Heart right ventricle (tissue), 16 donors: Measurements from ENCODE around the gene CABLES2. TPM values are rescaled to one million over a fixed set of nuclear protein-coding genes. Genes with fewer than 3 reads are reported as not detected.

Experiments used
- ATAC-seq, 8 donors: fragments of 200-7000 bp; cut with Tn5 transposase; one replicate each; pipeline ENCODE4 v1.9.1; 2020; ENCODE audit warnings: mild to moderate bottlenecking in 8 of 8, moderate library complexity in 8 of 8, moderate number of reproducible peaks in 1 of 8
- DNase-seq, 2 donors: peaks; one replicate each; pipeline ENCODE4 v3.0.0-alpha.2; 2020
- H3K27ac ChIP-seq, 10 donors: fragments of 200-600 bp; sonication (generic) in 2 of 10; one replicate each; pipeline versions ENCODE4 v1.5.0 to v1.8.0; 2020 to 2022; ENCODE audit warnings: mild to moderate bottlenecking in 3 of 10
- H3K27me3 ChIP-seq, 7 donors: fragments of 200-600 bp; one replicate each; pipeline ENCODE4 v1.8.0; 2021 to 2022; ENCODE audit warnings: mild to moderate bottlenecking in 2 of 7
- H3K36me3 ChIP-seq, 9 donors: fragments of 200-600 bp; sonication (generic) in 1 of 9; one replicate each; pipeline versions ENCODE4 v1.5.0 to v1.8.0; 2020 to 2022; ENCODE audit warnings: mild to moderate bottlenecking in 2 of 9
- H3K4me1 ChIP-seq, 9 donors: fragments of 200-600 bp; sonication (generic) in 1 of 9; one replicate each; pipeline versions ENCODE4 v1.5.0 to v1.8.0; 2020 to 2022; ENCODE audit warnings: mild to moderate bottlenecking in 4 of 9
- H3K4me3 ChIP-seq, 10 donors: fragments of 200-600 bp; sonication (generic) in 2 of 10; one replicate each; pipeline versions ENCODE4 v1.5.0 to v1.8.0; 2020 to 2022; ENCODE audit warnings: mild to moderate bottlenecking in 7 of 10, moderate library complexity in 2 of 10
- H3K9me3 ChIP-seq, 11 donors: fragments of 200-600 bp in 10 of 11; sonication (generic) in 2 of 11; one replicate each; pipeline versions ENCODE4 v1.5.0 to v1.8.0; 2013 to 2022; ENCODE audit warnings: mild to moderate bottlenecking in 2 of 11, control low read depth in 1 of 11, moderate library complexity in 1 of 11
- CTCF ChIP-seq, 9 donors: fragments of 200-600 bp; sonication (generic) in 2 of 9; IDR thresholded peaks; one replicate each; pipeline versions ENCODE4 v1.5.0 to v1.8.0; 2021 to 2022; ENCODE audit warnings: antibody characterized with exemption in 9 of 9, mild to moderate bottlenecking in 5 of 9, moderate library complexity in 1 of 9
- WGBS, 2 donors: extraction: QIAGEN DNeasy Blood & Tissue Kit; methylation state at CpG; one replicate each; pipeline ENCODE4 v1.1.7; 2013; ENCODE audit warnings: inconsistent platforms in 1 of 2; 5-methylcytosine and 5-hydroxymethylcytosine counted together
- intact Hi-C, 10 donors: fragments of 100-400 bp; cut with DNase I; formaldehyde crosslinking; loops; one replicate each; pipeline versions ENCODE4 v1.11.1 to v1.14.2; 2022
- polyA plus RNA-seq, 2 donors: library from polyadenylated mRNA; stranded (reverse); fragments of 200-250 nt; gene quantifications; one replicate each; pipeline ENCODE4 v1.2.3, GENCODE V29; 2013
- total RNA-seq, 10 donors: library from RNA; stranded (reverse); fragmentation: NEBNext Ultra II Directional in 3 of 10; extraction: Animal tissue kit (Norgen Biotek cat#: 25700) in 3 of 10; gene quantifications; one replicate each; pipeline versions ENCODE4 v1.2.1 to v1.2.4, GENCODE V29; 2021 to 2023
- donor health status: Arrhythmogenic right ventricular cardiomyopathy.
- donor health status: ischemic (EF 13 %, LVEDD 7.1; RV severe dilation, severe dysfunction).
- donor health status: healthy with polysubstance abuse.
- donor health status: DM: no; HTN: yes; CAD: no.
- donor health status: DM: no; HTN: no; CAD: no.
- donor health status: ischemic (EF 25% LVEDD 6.9; RV normal size, moderate dysfunction).
- donor health status: ischemic (EF 25% LVEDD 5.7; RV mildly dilated, moderate dysfunction).
- donor health status: healthy.
- donor health status: DM: yes; HTN: yes; CAD: no.
- donor health status: Ischemic cardiomyopathy.
- donor health status: ischemic (EF 35%, LVEDD 5.7; RV mildly dilated, moderate dysfunction).
- donor health status: nonischemic (EF 11% LVEDD 7.7; RV severe dilation, severe dysfunction).
- donor health status: DM: yes; HTN: yes; CAD: no.
- donor health status: PGD.
- donor health status: ischemic (EF 29% LVEDD 5.4; RV normal size, mild dysfunction).
- donor health status: nonischemic (EF 23%, LVEDD 6.1; RV moderate dilation, normal function).

The CABLES2 gene
- total and polyA plus RNA-seq, 12 donors, result 2.9 to 11.9 (median 7.8) TPM

- Histone ChIP-seq H3K4me1 (peaks cover 79 to 97% (median 92%) of the 10 kb centered on the region in 9 donors), H3K27me3 (peaks cover 0 to 13% (median 0%) of the 10 kb centered on the region in 7 donors), H3K4me3 (peak overlapping the region in 3 of 10 donors; percentile 3 to 43 (median 42)), H3K27ac (peak overlapping the region; percentile 77 to 98 (median 93)), H3K9me3 (no peaks in the 10 kb centered on the region), H3K36me3 (peaks cover 0 to 9% (median 0%) of the 10 kb centered on the region in 9 donors)
- DNase-seq (peak; percentile 65 to 73), ATAC-seq (peak; percentile 2 to 60 (median 18))
- no peak for TF ChIP-seq CTCF (IDR thresholded peaks at IDR 0.05)
- intact Hi-C loops, result no loop called here
- WGBS, 2 donors, result 51% methylated on average over 25 of the region's 25 CpGs
These were observed 47.5 kb downstream of the CABLES2 start for GRCh38 chr20:62359491-62360121.

GRCh38 chr20:62359043-62359490 is 48.0 kb downstream of the CABLES2 start:
- peaks cover 0 to 12% (median 0%) of the 10 kb centered on the region in 7 donors for H3K27me3 ChIP-seq
- ATAC-seq (peak in 1 of 8 donors; percentile 0), DNase-seq (peak in 1 of 2 donors; percentile 27)
- peak overlapping the region in 3 of 10 donors; percentile 3 to 43 (median 42) for H3K4me3 ChIP-seq
- peak overlapping the region; percentile 77 to 98 (median 93) for H3K27ac ChIP-seq
- no peak for TF ChIP-seq CTCF (IDR thresholded peaks at IDR 0.05)
- peaks cover 0 to 9% (median 0%) of the 10 kb centered on the region in 9 donors for H3K36me3 ChIP-seq
- H3K9me3 ChIP-seq, result no peaks in the 10 kb centered on the region
- peaks cover 80 to 97% (median 91%) of the 10 kb centered on the region in 9 donors for H3K4me1 ChIP-seq
- intact Hi-C loops, result no loop called here
- WGBS, 2 donors, result 53 to 56% methylated on average over 16 of the region's 16 CpGs

DNA sequence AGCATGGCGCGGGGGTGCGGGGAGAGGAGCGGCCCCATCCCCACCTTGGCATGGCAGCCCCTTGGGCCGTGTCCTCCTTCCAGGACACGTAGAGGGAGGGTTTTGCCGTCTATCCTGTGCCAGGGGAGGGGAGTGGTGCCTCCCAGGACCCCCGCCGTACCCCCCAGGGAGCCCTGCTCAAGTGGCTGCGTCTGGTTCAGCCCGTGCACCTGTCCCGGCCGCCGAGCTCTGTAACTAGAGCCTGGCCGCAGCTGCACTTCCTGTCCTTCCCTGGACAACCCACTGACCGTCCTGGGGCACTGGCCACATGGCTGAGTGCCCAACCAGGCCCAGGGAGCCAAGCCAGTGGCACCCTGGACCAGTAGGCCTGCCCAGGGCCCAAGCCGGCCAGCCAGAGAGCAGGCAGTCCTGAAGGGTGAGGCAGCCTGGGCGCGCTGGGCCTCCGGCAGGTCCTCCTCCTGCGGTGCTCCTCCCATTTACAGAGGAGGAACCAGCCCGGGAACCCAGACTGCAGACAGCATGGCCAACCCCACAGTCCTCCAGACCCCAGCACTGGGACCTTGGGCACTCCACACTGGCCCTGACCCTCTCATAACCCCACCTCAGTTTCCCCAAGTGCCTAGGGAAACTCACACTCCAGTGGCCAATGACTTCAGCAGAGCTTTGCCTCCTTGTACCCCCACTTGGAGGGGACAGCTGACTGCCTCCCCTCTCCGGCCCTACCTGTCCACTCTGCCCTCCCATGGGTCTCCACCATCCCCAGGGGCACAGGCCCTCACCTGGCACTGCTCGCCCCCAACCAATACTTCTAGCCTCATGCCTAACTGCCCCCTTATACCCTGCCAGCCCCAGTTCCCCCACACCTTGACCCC is 48.7 kb downstream of the CABLES2 start:
- intact Hi-C loops, result no loop called here
- H3K4me3 ChIP-seq, result peak overlapping the region in 7 of 10 donors; percentile 18 to 44 (median 42)
- ATAC-seq, result peak in 7 of 8 donors; percentile 0 to 8 (median 1)
- TF ChIP-seq CTCF (IDR thresholded peaks at IDR 0.05), result no peak
- peak in 1 of 2 donors; percentile 52 for DNase-seq
- H3K27me3 ChIP-seq, result peaks cover 0 to 12% (median 0%) of the 10 kb centered on the region in 7 donors
- WGBS, 2 donors, result 44 to 57% methylated on average over 24 of the region's 24 CpGs
- H3K9me3 ChIP-seq, result no peaks in the 10 kb centered on the region
- peak overlapping the region; percentile 77 to 98 (median 93) for H3K27ac ChIP-seq
- H3K36me3 ChIP-seq, result peaks cover 0 to 9% (median 0%) of the 10 kb centered on the region in 9 donors
- H3K4me1 ChIP-seq, result peaks cover 79 to 97% (median 90%) of the 10 kb centered on the region in 9 donors

DNA sequence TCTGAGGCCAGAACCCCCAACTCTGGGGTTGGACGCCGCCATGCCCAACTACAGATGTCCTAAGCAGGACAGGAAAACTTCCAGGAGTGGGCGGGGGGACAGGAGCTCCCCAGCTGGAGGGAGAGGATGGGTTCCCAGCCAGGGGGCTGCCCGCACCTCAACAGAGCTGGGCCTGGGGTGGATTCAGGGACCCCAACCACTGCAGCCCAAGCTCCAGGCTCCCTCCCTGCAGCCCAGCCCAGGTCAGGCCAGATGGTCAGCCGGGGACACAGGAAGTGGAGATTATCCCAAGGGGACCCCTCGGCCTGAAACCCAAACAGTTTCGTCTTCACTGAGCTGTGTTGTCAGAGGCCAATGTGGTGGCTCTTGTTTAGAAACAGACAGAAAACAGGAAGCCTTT is 49.4 kb downstream of the CABLES2 start:
- TF ChIP-seq CTCF (IDR thresholded peaks at IDR 0.05), result no peak
- DNase-seq, result peak in 1 of 2 donors; percentile 43
- Histone ChIP-seq H3K27me3 (peaks cover 0 to 12% (median 0%) of the 10 kb centered on the region in 7 donors), H3K4me3 (peak overlapping the region in 8 of 10 donors; percentile 2 to 44 (median 40)), H3K9me3 (no peaks in the 10 kb centered on the region), H3K27ac (peak overlapping the region; percentile 77 to 98 (median 93)), H3K36me3 (peaks cover 0 to 13% (median 0%) of the 10 kb centered on the region in 9 donors), H3K4me1 (peaks cover 73 to 96% (median 88%) of the 10 kb centered on the region in 9 donors)
- WGBS, 2 donors, result 40 to 47% methylated on average over 7 of the region's 7 CpGs
- intact Hi-C loops, result loop anchor here in 1 of 10 donors (2.0 kb wide), 1 partner anchor 23 kb away; no protein-coding TSS in a partner anchor
- ATAC-seq, result peak in 2 of 8 donors; percentile 9 to 23
